GM03348 (cell line): ENCODE data around the gene OR2W1.

Experiments used
- DNase-seq: peaks from one replicate; pipeline ENCODE4 v3.0.0; 2012; ENCODE audit warnings: low spot score

The OR2W1 gene

GRCh38 chr6:28996844-28997510, 48.0 kb downstream of the OR2W1 start:
- DNase-seq = no peak

GRCh38 chr6:28995093-28995650, 49.8 kb downstream of the OR2W1 start:
- no peak for DNase-seq
